ENCODE data around the gene KRT72. TPM values are rescaled to one million over a fixed set of nuclear protein-coding genes. Genes with fewer than 3 reads are reported as not detected.

KRT72 gene
- total and polyA plus RNA-seq, 2 of the 13 experiments (the other 11 are each of a cell fraction or from before 2014, with no cell fraction given), result not detected

GRCh38 chr12:52580496-52580895 lies 20.8 kb downstream of the KRT72 start:
- in situ Hi-C loops (cut with HindIII; ENCODE audit: extremely low pct_ligation_motif_present, low pct_unique_long_range_greater_than_20kb), result loop anchor here (5.0 to 10.0 kb wide), 2 partner anchors 287 to 404 kb away; no protein-coding TSS in a partner anchor
- BruUV-seq (replicated peaks), result no TSS peak
- CTCF ChIA-PET (ENCODE audit: low intra/inter-chr PET ratio, low total read pairs), result no interaction called here
- Histone ChIP-seq H3K27ac (ENCODE audit: extremely low read length, insufficient read depth, low read length) (no peak overlapping the region), H3K79me2 (ENCODE audit: insufficient read depth, low read length) (no peaks in the 10 kb centered on the region), H3K4me3 (replicated peaks in 1 of 3; ENCODE audit: insufficient read depth in 1 of 3, low read depth in 2 of 3, low read length in 3 of 3) (no peak overlapping the region), H3K9me3 (ENCODE audit: low read length) (no peaks in the 10 kb centered on the region), H4K20me1 (ENCODE audit: insufficient read depth, low read length) (no peaks in the 10 kb centered on the region), H3K36me3 (replicated peaks in 1 of 2; ENCODE audit: control insufficient read depth in 1 of 2, insufficient read depth in 2 of 2, low read length in 2 of 2) (no peaks in the 10 kb centered on the region), H3K4me1 (ENCODE audit: insufficient read depth, low read length) (no peaks in the 10 kb centered on the region), H3K27me3 (ENCODE audit: control insufficient read depth in 1 of 2, insufficient read depth in 2 of 2, low read length in 2 of 2) (peaks cover 4 to 53% of the 10 kb centered on the region in 2 experiments; a peak in 2 of 5 replicates), H3K9ac (ENCODE audit: insufficient read depth, low read depth, low read length) (no peak overlapping the region), H2AFZ (ENCODE audit: low read length) (no peak overlapping the region), H3K4me2 (ENCODE audit: low read depth, low read length) (no peak overlapping the region)
- TF ChIP-seq ZNF878 (CRISPR knock-in tag; IDR thresholded peaks at IDR 0.05) (no peak), ERF (CRISPR knock-in tag; IDR thresholded peaks at IDR 0.05) (no peak), SALL1 (CRISPR knock-in tag; IDR thresholded peaks at IDR 0.05) (no peak), ZNF775 (CRISPR knock-in tag; IDR thresholded peaks at IDR 0.05; ENCODE audit: borderline replicate concordance) (no peak), ZC3H4 (CRISPR knock-in tag; IDR thresholded peaks at IDR 0.05; ENCODE audit: borderline replicate concordance) (no peak), PAF1 (CRISPR knock-in tag; IDR thresholded peaks at IDR 0.05) (no peak), ZNF468 (CRISPR knock-in tag; IDR thresholded peaks at IDR 0.05) (no peak)
- DNase-seq (ENCODE audit: low spot score) (no peak), FAIRE-seq (no peak), ATAC-seq (no peak)
- 0% methylated on average over 1 of the region's 1 CpG for WGBS (ENCODE audit: low lambda C conversion rate)
- POLR2A ChIA-PET, result no interaction called here
- intact Hi-C loops (cut with micrococcal nuclease; ENCODE audit: unreplicated experiment), result no loop called here

GRCh38 chr12:52579468-52580465 lies 21.5 kb downstream of the KRT72 start:
- H3K4me3 ChIP-seq (replicated peaks in 1 of 3; ENCODE audit: insufficient read depth in 1 of 3, low read depth in 2 of 3, low read length in 3 of 3), result no peak overlapping the region
- POLR2A ChIA-PET, result no interaction called here
- no peak for ATAC-seq
- TF ChIP-seq CEBPG (CRISPR knock-in tag; IDR thresholded peaks at IDR 0.05), result no peak
- TF ChIP-seq ZNF619 (CRISPR knock-in tag; IDR thresholded peaks at IDR 0.05), result no peak
- TF ChIP-seq SATB2 (CRISPR knock-in tag; IDR thresholded peaks at IDR 0.05), result no peak
- no peak for TF ChIP-seq ZFYVE20 (CRISPR knock-in tag; IDR thresholded peaks at IDR 0.05; ENCODE audit: borderline replicate concordance, low read depth)
- no peak for TF ChIP-seq ELF4 (CRISPR knock-in tag; IDR thresholded peaks at IDR 0.05; ENCODE audit: borderline replicate concordance)
- TF ChIP-seq RFXAP (CRISPR knock-in tag; IDR thresholded peaks at IDR 0.05; ENCODE audit: borderline replicate concordance), result no peak
- TF ChIP-seq FOXP1 (IDR thresholded peaks at IDR 0.05), result no peak
- TF ChIP-seq FOXP1 (CRISPR knock-in tag; IDR thresholded peaks at IDR 0.05), result no peak
- no peak for TF ChIP-seq RNF219 (CRISPR knock-in tag; IDR thresholded peaks at IDR 0.05)
- TF ChIP-seq ZNF607 (CRISPR knock-in tag; IDR thresholded peaks at IDR 0.05; ENCODE audit: borderline replicate concordance), result no peak

More at GRCh38 chr12:52579468-52580465, 21.5 kb downstream of the KRT72 start:
- H3K4me2 ChIP-seq (ENCODE audit: low read depth, low read length), result no peak overlapping the region
- intact Hi-C loops (cut with micrococcal nuclease; ENCODE audit: unreplicated experiment), result no loop called here
- H3K27ac ChIP-seq (ENCODE audit: extremely low read length, insufficient read depth, low read length), result no peak overlapping the region
- FAIRE-seq (no peak), DNase-seq (ENCODE audit: low spot score) (no peak)
- no peaks in the 10 kb centered on the region for H3K79me2 ChIP-seq (ENCODE audit: insufficient read depth, low read length)
- CTCF ChIA-PET (ENCODE audit: low intra/inter-chr PET ratio, low total read pairs), result no interaction called here
- peaks cover 2 to 55% of the 10 kb centered on the region in 2 experiments; a peak in 2 of 5 replicates for H3K27me3 ChIP-seq (ENCODE audit: control insufficient read depth in 1 of 2, insufficient read depth in 2 of 2, low read length in 2 of 2)
- no peaks in the 10 kb centered on the region for H3K4me1 ChIP-seq (ENCODE audit: insufficient read depth, low read length)
- H3K9me3 ChIP-seq (ENCODE audit: low read length), result no peaks in the 10 kb centered on the region
- no TSS peak for BruUV-seq (replicated peaks)
- no peaks in the 10 kb centered on the region for H3K36me3 ChIP-seq (replicated peaks in 1 of 2; ENCODE audit: control insufficient read depth in 1 of 2, insufficient read depth in 2 of 2, low read length in 2 of 2)
- no peaks in the 10 kb centered on the region for H4K20me1 ChIP-seq (ENCODE audit: insufficient read depth, low read length)
- in situ Hi-C loops (cut with HindIII; ENCODE audit: extremely low pct_ligation_motif_present, low pct_unique_long_range_greater_than_20kb), result loop anchor here (5.0 to 10.0 kb wide), 2 partner anchors 288 to 405 kb away; no protein-coding TSS in a partner anchor
- WGBS (ENCODE audit: low lambda C conversion rate), result 3% methylated on average over 8 of the region's 10 CpGs
- no peak overlapping the region for H3K9ac ChIP-seq (ENCODE audit: insufficient read depth, low read depth, low read length)
- H2AFZ ChIP-seq (ENCODE audit: low read length), result no peak overlapping the region
